T-helper 1 cell (primary cell): ENCODE measurements around the gene KRTAP10-1.

Source experiments
- DNase-seq, 5 donors: peaks; one replicate each; pipeline ENCODE4 v3.0.0-alpha.2; 2012 to 2020

Gene KRTAP10-1

DNA sequence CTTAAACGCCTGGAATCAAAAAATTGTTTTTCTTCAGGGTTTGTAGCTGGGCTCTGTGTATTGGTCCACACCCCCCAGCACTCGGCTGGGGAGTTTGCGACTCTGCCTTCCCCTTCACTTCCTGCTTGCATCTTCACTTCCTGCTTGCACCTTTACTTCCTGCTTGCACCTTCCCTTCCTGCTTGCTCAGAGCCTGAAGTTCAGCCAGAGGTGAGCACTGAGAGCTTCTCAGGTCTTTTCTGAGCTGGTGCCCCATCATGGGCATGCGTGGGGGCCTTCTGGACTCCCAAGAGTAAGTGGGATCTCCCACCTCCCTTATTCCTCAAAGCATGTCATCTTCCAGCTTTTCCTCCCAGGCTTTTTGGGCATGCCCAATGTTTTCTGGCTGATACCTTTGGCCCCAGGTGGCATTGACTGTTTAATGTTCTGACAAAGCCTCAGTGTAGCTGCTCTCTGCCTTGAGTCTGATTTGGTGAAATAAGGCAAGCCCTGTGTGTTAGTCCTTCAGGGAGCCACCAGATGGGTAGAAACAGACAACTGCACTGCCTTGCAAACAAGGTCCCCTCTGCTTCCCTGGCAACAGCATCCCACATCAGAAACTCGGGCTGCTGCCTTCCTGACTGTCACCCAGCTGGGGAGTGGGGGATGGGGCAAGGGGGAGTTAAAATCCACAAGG lies 7.8 kb upstream of the KRTAP10-1 start:
- DNase-seq, result peak in 3 of 5 donors; percentile 6 to 66 (median 8)

DNA sequence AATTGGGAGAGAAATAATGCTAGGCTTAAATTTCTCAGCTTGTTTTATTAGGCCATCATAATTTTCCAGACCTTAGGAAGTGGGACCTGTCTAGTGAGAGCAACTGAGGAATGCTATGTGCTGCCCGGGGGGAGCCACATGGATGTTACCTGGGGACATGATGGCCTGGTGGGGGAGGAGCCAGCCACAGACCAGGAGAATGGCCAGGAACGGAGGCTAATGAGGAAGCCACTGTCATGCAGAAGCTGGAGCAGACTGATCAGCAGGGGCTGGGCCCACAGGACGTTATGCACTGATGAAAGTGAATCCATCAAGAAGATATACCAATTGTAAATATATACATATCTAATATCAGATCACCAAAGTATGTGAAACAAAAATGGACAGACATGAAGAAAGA lies 4.6 kb upstream of the KRTAP10-1 start:
- DNase-seq, result no peak

DNA sequence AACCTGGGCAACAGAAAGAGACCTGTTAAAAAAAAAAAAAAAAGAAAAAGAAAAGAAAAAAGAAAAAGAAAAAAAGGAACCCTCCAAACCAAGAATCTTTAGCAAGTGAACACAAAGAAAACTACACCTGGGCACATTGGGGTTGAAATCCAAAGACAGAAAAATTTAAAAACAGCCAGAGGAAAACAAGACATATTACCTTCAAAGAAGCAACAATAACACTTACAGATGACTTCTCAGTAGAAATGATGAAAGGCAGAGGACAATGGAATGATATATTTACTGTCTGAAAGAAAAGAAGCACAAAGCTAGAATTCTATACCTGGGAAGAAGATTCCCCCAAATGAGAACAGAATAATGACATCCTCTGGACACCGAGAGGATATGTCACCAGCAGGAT lies 2.7 kb upstream of the KRTAP10-1 start:
- no peak for DNase-seq

DNA sequence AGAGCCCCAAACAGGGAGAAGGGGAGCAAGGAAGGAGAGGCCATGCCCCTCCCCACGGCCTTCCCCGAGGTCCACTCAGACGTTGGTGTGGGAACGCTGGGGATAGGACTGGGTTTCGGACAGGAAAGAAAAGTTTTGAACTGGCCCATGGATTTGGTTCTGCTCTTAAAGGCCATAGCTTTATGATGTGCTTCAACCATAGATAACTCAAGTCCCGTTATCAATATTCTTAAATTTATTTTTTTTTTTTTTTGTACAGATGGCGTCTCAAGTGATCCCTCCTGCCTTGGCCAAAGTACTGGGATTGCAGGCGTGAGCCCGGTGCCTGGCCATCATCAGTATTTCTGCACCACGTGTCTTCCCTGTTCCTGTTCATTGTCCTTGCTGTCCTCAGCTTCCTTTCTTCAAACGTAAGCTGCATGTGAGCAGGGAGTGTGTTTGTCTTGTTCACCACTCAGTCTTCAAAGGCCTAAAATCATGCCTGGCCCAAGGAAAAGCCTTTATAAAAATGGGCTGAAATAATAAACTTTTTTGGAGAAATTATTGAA lies 820 bp upstream of the KRTAP10-1 start:
- DNase-seq, result no peak

DNA sequence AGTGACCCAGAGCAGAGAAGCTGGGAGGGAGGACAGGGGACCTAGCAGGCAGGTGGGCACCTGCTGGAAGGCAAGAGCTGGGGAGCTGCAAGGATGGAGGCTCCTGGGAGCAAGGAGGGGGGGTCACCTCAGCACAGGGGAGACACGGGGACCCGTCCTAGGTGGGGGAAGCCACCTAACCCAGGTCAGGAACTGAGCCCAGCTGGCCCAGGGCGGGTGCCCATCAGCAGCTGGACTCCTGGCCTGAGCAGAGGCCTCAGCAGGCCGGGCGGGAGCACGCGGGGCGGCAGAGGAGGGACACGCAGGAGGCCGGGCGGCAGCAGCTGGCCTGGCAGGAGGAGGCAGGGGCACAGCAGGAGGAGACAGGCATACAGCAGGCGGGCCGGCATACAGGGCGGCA lies 949 bp downstream of the KRTAP10-1 start:
- peak in 1 of 5 donors; percentile 6 for DNase-seq

DNA sequence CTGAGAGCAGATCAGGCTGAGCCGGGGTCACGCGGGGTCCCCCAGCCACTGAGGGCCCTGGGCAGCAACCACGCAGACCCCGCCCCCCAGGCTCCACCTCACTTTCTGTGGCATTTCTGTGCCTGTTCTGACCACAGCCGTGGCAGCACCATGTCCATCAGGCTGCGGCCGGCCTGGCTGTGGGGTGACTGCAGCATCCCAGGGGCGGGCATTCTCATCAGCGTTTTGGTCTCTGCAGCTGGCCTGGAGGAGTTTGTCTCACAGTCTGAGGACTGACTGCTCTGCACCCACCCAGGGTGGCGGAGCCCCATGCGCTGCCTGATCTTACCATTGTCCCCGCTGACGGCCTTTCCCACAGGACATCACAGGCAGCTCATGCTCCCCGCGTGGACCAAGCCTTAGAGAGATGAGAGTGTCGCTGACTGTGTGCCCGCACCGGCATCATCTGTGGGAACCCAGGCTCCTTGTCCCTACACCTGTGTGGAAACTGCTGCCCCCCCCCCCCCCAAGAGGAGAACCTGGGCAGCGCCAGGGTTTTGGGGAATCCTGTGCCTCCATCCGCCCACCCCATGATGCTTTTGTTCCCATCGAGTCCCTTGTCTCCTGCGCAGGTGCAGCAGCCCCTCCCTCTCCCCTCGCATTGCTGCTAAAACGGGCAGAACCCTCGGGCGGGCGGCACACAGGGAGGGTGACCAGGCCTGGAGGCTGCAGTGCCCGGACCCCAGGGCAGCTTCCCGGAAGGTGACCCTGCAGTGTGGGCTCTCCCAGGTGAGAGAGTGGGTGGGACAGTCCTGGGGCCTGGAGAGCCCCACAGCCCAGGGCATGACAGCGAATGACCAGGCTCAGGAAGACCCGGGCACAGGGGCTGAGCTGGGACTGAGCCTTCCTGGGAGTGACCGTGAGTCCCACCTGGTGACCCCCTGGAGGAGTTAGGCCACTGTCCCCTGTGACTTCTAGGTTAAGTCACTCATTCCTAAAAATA lies 1.8 kb downstream of the KRTAP10-1 start:
- DNase-seq, result peak in 1 of 5 donors; percentile 5

DNA sequence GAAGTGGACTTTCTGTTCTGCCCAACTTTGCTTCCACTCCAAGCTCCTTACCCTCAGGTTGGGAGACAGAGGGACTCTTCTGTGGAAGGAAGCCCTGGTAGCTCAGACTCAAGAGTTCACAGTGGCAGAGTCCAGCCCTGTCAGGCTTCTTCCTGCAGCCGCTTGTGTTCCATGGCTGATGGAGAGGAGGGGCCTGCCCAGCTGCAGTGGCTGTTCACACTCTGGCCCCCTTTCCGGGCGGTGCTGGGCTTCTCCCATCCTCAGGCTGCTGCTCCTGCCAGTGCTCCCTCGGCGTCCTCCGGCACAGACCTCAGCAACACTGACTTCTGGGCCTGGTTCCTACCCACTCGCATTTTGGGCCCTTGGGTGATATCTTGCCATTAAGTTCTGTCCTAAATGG lies 4.0 kb downstream of the KRTAP10-1 start:
- DNase-seq, result no peak

DNA sequence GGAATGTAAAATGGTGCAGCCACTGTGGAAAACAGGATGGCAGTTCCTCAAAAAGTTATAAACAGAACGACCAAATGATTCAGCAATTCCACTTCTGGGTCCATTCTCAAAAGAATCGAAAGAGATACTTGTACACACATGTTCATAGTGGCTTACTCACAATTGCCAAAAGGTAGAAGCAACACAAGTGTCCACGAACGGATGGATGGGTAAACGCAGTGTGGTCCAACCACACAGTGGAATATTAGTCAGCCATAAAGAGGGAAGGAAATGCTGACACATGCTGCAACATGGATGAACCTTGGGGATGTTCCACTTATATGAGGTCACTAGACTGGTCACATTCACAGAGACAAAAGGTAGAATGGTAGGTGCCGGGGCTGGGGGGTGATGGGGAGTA lies 5.3 kb downstream of the KRTAP10-1 start:
- DNase-seq, result no peak

DNA sequence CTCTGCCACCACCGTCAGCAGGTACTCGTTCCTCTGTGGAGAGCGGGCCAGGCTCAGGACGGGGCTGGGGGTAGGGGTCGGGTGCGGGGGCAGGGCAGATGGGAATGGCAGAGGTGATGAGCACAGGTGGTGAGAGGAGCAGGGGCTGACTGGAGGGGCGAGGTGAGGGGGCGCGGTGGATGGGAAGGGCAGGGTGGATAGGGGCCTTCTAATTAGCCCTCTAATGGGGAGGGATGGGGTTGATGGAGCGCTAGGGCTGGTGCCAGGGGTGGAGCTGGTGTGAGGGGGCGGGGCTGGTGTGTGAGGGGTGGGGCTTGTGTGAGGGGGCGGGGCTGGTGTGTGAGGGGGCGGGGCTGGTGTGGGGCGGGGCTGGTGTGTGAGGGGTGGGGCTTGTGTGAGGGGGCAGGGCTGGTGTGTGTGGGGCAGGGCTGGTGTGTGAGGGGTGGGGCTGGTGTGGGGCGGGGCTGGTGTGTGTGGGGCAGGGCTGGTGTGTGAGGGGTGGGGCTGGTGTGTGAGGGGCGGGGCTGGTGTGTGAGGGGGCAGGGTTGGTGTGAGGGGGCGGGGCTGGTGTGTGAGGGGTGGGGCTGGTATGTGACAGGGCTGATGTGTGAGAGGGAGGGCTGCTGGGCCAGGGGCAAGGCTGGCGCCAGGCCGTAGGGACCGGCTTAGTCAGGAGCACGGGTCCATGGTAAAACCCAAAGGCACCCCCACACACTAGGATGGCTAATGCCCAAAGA lies 5.9 kb downstream of the KRTAP10-1 start:
- peak in 1 of 5 donors; percentile 6 for DNase-seq

DNA sequence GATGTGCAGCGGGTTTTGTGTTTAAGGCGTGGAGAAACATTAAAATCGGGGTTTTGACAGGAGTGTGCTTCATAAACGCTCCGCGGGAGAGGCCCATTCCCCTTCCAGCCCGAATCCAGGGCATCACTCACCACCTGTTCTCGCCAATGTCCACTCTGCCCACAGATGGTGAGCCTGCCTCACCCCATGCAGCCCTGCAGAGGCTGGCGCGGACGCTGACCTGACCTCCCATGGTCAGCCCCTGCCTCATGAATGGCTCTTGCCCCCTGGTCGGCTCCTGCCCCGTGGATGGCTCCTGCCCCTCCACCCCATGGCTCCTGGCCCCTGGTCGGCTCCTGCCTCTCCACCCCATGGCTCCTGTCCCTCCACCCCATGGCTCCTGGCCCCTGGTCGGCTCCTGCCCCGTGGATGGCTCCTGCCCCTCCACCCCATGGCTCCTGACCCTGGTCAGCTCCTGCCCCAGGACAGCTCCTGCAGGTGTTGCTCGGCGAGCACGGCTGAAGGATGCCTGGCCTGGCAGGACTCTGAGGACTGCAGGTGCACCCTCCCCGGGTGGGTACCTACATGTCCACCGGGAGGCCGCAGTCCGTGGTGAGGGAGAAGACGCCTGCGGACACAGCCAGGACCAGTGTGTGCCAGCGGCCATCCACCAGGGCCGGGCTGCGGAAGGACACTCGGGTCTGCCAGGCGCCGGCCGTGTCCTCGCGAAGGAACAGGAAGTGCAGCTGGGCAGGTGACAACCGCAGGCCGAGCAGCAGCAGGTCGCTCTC lies 6.7 kb downstream of the KRTAP10-1 start:
- peak in 1 of 5 donors; percentile 13 for DNase-seq

DNA sequence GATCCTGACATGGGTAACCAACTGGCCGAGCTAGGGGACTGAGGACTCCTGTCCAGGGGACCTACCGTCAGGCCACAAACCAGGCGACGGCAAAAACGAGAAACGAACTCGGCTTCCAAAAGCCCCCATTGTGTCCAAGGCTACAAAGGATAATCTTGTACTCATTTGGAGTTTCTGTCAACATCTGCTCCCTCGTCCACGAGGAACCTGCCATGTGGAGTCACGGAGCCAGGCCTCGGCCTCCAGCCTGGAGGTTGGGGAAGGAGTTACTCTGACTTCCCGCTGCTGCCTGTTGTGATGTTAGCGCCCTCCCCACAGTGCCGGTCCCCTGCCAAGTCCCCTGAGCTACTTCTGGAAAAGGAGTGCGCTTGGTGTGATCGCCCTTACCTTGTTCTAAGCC lies 7.3 kb downstream of the KRTAP10-1 start:
- no peak for DNase-seq

DNA sequence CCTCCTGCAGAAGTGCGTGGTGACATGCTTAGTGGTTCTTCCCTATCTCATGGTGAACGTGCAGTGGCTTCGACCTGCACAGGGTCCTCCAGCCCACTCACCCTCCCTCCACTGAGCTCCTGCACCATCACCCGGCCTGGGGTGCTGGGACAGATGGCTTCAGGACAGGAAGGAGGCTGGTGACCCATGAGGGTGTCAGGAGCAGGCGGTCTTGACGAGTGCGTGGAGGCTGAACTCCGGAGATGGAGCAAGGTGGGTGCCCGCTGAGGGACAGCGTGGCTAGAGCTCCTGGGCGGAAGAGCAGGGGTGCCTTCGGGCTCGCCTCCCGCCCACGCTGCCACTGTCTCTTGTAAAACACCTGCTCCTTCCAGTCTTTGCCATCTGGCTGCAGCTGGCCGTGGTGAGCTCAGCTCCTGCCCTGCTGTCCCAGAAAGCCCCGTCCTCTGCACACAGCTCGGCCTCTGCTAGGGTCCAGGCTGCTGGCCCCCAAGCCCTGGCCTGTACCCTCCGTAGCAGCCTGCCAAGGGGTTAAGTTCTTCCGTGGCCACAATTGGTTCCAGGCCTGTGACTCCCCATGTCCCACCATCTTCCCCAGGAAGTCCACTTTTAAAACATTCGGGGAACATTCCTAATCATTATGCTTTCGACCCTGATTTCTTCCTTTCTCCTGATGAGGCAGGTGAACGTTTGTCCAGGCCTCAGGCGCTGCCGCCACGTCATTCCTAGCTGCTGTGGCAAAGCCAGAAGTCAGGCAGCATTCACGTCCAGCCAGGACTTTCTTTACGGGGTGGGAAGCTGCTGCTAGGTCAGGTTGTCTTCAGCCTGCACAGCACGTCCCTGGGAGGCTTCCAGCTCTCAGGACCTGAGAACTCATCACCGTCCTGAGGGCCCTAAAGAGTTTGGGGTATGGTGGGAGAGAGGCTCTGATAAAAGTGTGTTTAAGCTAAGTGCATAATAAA lies 8.1 kb downstream of the KRTAP10-1 start:
- DNase-seq, result no peak

DNA sequence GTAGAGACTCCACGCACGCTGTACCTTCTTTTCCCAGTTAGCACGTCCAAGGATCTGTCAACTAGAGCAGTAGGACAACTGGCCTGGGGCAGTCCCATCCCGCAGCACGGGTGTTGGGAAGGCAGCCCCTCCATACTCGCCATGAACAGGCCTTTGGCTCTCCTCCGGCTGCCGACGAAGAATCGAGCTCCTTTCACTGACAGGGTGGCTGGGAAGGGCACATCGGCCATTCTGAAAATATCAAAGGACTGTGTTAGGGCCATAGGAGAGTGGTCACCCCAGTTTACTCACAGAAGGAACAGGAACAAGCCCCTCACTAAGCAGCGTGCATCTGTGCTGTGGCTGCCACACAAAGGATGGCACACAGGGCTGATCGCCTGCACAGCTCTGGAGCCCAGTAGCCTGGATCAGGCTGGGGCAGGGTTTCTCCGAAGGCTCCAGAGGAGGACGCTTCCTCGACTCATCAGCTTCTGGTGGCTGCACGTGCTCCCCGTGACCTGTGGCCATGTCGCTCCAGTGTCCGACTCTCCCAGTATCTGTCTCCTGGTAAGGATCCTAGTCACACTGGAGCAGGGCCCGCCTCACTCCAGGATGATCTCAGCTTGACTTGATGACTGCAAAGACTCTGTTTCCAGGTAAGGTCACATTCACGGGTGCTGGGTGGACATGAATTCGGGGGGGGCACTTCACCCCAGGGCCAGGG lies 8.9 kb downstream of the KRTAP10-1 start:
- DNase-seq, result no peak

DNA sequence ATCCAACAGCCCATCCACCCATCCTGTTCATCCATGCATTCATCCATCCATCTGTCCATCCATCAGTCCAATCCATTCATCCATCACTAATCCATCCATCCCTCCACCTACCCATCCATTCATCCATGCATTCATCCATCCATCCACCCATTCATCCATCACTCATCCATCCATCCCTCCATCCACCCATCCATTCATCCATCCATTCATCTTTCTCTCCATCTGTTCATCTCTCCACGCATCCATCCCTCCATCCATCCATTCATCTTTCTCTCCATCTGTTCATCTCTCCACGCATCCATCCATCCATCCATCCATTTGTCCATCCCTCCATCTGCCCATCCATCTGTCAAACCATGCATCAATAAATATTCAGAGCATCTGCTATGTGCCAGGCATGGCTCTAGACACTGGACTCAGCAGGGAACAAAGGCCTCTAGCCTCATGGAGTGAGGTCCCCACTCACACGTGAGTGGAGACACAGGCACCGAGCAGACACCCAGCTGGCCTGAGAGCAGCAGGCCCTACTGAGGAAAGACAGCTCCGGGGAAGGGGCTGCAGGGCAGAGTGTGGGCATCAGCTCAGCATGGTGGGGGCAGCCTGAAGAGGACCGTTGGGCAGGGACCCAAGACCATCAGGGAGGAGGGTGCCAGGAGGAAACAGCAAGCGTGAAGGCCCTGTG lies 9.6 kb downstream of the KRTAP10-1 start:
- no peak for DNase-seq

DNA sequence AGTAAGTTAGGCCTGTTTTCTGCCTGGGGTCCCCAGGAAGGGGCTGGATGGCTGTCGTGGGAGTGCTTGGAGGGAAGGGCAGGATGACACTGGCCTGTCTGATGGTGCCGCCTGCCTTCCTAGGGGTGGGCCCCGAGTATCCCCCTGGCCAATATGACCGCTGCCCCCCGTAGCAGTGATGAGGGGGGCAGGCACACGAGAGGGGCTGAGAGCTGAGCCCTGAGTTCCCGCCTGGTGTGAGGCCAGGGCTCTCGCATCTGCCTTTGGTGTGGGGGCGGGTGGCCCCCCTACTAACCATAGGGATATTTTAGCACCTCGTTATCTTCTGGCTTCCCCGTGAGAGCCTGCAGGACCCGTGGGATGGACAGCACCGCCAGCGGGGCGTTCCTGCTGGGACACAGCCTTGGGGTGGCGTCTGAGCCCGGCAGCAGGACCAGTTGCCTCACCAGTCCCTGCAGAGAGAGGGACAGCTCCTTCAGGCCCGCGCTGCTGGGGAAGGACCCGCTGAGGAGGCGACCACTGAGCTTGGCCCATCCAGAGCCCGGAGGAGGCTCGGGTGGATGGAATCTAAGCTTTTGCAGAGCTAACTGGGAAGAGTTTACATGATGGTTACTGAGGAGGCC lies 10.4 kb downstream of the KRTAP10-1 start:
- DNase-seq, result peak in 1 of 5 donors; percentile 4

DNA sequence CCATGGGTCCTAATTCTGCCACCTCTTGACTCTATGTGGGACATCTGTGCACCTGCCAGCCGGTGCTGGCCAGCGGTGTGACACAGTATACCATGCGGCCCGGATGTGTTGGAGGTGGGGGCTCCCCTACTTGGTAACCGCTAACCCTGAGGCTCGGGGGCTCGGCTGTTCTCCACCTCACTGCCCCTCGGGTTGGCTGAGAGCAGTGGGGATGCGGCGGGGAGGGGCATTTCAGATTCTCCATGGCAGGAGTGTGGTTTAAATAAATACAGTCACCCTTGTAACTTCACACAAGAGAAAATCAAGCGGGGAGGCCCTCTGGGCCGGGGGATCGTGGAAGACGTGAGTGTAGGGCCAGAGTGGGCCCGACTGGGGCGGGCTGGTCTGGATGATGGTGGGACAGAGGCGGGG lies 11.0 kb downstream of the KRTAP10-1 start:
- no peak for DNase-seq

DNA sequence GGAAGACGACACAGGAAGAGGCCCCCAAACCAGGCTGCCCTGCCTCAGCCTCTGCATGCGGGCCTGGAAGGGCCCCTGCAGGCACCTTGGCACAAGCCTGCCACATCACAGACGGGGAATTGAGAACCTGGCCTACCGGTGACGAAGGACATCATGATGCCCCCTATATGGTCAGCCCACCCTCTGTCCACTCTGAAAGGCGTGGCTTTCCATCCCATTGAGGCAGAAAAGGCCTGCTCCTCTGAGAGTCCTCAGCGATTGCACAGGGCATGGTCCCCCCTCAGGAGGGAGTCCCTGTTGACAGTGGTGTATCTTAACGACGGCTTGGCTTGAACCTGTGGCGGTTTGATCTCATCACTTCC lies 11.4 kb downstream of the KRTAP10-1 start:
- peak in 1 of 5 donors; percentile 5 for DNase-seq

DNA sequence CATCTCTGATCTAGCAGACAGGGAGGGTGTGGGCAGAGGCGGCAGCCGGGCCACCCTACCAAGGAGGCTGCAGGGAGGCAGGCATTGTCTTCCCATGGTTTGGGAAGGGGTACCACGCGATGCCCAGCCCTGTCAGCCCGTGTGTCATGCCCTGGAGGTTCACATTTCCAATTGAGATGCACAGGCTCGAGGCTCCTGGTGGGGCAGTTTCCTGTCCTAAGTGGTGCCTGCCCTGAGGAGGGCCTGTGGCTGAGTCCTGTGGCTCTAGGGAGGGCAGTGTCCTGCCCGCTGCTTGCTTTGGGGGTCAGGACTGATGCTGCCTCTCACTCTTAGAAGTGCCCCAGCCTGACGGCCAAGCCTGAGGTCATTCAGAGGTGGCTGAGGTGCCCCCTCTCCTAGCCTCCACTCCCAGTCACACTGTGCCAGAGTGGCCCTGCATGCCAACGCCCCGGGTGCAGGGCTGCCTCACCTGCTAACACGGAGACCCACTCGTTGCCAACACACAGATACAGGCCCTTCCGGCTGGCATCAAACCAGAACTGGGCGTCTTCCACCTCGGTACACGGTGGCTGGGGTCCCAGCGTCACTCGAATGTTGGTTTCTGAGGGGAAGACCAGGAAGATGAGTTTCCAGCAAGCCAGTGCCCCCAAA lies 11.9 kb downstream of the KRTAP10-1 start:
- peak in 1 of 5 donors; percentile 5 for DNase-seq
